IMR-90 (cell line): ENCODE data around the gene GMEB2. TPM values are rescaled to one million over a fixed set of nuclear protein-coding genes. Genes with fewer than 3 reads are reported as not detected.

Experiments
- ATAC-seq: fragments of 200-7000 bp; cut with Tn5 transposase; 2 replicates; pipeline ENCODE4 v1.9.1; 2020; ENCODE audit warnings: low read depth, mild to moderate bottlenecking, moderate library complexity
- BruUV-seq: library from RNA; stranded (reverse); fragments of 400-500 nt; replicated peaks from 2 replicates; lab custom pipeline; 2021; lab: Mats Ljungman, UMichigan
- CTCF ChIA-PET: fragments of 300-600 bp; formaldehyde crosslinking; extraction: SDS; loops from one replicate; lab custom pipeline; 2021; ENCODE audit warnings: antibody characterized with exemption; lab: Yijun Ruan, JAX
- POLR2A ChIA-PET: fragments of 300-600 bp; sonication (Branson Sonifier 250); formaldehyde crosslinking; loops from one replicate; lab custom pipeline; 2022; ENCODE audit warnings: antibody characterized with exemption; ENCODE audit not compliant: unreplicated experiment; lab: Charles Lee
- DNase-seq: peaks from one replicate; pipeline ENCODE4 v3.0.0; 2013
- H2AFZ ChIP-seq: replicated peaks from 2 replicates; pipeline ENCODE3; 2013; ENCODE audit warnings: low read length, mild to moderate bottlenecking; ENCODE audit not compliant: poor library complexity
- H2AK5ac ChIP-seq: 2 replicates; pipeline ENCODE4 v1.6.1; 2013; ENCODE audit warnings: low read depth, low read length, inconsistent platforms
- H2AK9ac ChIP-seq: replicated peaks from 2 replicates; pipeline ENCODE3; 2013; ENCODE audit warnings: mild to moderate bottlenecking, low read depth, low read length, moderate library complexity; ENCODE audit not compliant: poor library complexity
- H2BK120ac ChIP-seq: 2 replicates; pipeline ENCODE4 v1.6.1; 2013; ENCODE audit warnings: low read depth, low read length, inconsistent platforms
- H2BK15ac ChIP-seq: 3 replicates; pipeline ENCODE4 v1.6.1; 2013; ENCODE audit warnings: low read depth, low read length, inconsistent platforms
- H2BK20ac ChIP-seq: 2 replicates; pipeline ENCODE4 v1.6.1; 2013; ENCODE audit warnings: low read depth, mild to moderate bottlenecking, inconsistent platforms, low read length, moderate library complexity
- H2BK5ac ChIP-seq: 2 replicates; pipeline ENCODE4 v1.6.1; 2013; ENCODE audit warnings: mild to moderate bottlenecking, low read depth, low read length, inconsistent platforms; ENCODE audit not compliant: poor library complexity, severe bottlenecking
- H3K14ac ChIP-seq: replicated peaks from 2 replicates; pipeline ENCODE4 v1.6.1; 2013; ENCODE audit warnings: low read depth, low read length, inconsistent platforms
- H3K18ac ChIP-seq: 2 replicates; pipeline ENCODE4 v1.6.1; 2013; ENCODE audit warnings: low read depth, low read length, control low read depth
- H3K23ac ChIP-seq: 2 replicates; pipeline ENCODE4 v1.6.1; 2013; ENCODE audit warnings: low read depth, low read length, inconsistent platforms
- H3K27ac ChIP-seq: 2 replicates; pipeline ENCODE4 v1.5.1; 2013; ENCODE audit warnings: mild to moderate bottlenecking, control low read depth, low read length; ENCODE audit not compliant: insufficient read depth
- H3K27me3 ChIP-seq: 2 replicates; pipeline ENCODE4 v1.6.1; 2013; ENCODE audit warnings: low read length; ENCODE audit not compliant: control insufficient read depth, insufficient read depth
- H3K36me3 ChIP-seq: 2 replicates; pipeline ENCODE4 v1.6.1; 2013; ENCODE audit warnings: low read length, mixed read lengths; ENCODE audit not compliant: control insufficient read depth, insufficient read depth
- H3K4ac ChIP-seq: 2 replicates; pipeline ENCODE4 v1.6.1; 2013; ENCODE audit warnings: low read depth, low read length, inconsistent platforms
- H3K4me1 ChIP-seq: 2 replicates; pipeline ENCODE4 v1.6.1; 2013; ENCODE audit warnings: low read length, mixed read lengths; ENCODE audit not compliant: control insufficient read depth, insufficient read depth
- H3K4me2 ChIP-seq: 2 replicates; pipeline ENCODE4 v1.6.1; 2013; ENCODE audit warnings: low read depth, mild to moderate bottlenecking, control low read depth, low read length, moderate library complexity
- H3K4me3 ChIP-seq: 2 replicates; pipeline ENCODE4 v1.5.1; 2013; ENCODE audit warnings: low read depth, mild to moderate bottlenecking, control low read depth, low read length, moderate library complexity; ENCODE audit not compliant: insufficient read depth
- H3K56ac ChIP-seq: 2 replicates; pipeline ENCODE4 v1.6.1; 2013; ENCODE audit warnings: low read length, inconsistent platforms; ENCODE audit not compliant: insufficient read depth; ENCODE audit errors: extremely low read depth
- H3K79me1 ChIP-seq, 2 experiments: 2 replicates each; pipeline ENCODE4 v1.6.1; 2013; ENCODE audit warnings: low read length in 2 of 2, inconsistent platforms in 1 of 2, low read depth in 1 of 2
- H3K9ac ChIP-seq: 2 replicates; pipeline ENCODE4 v1.6.1; 2013; ENCODE audit warnings: low read depth, low read length, control low read depth
- H3K9me1 ChIP-seq: 2 replicates; pipeline ENCODE4 v1.6.1; 2013; ENCODE audit warnings: low read length, inconsistent platforms; ENCODE audit not compliant: insufficient read depth
- H3K9me3 ChIP-seq: 2 replicates; pipeline ENCODE4 v1.6.1; 2013; ENCODE audit warnings: low read length; ENCODE audit not compliant: control insufficient read depth, insufficient read depth
- H4K20me1 ChIP-seq: 2 replicates; pipeline ENCODE4 v1.6.1; 2013; ENCODE audit warnings: low read length, inconsistent platforms; ENCODE audit not compliant: insufficient read depth
- H4K5ac ChIP-seq: 2 replicates; pipeline ENCODE4 v1.6.1; 2013; ENCODE audit warnings: mild to moderate bottlenecking, low read depth, low read length, control low read depth
- H4K8ac ChIP-seq, 2 experiments: 2 replicates each; pipeline ENCODE4 v1.6.1; 2013; ENCODE audit warnings: low read depth in 2 of 2, low read length in 2 of 2, control low read depth in 1 of 2, inconsistent platforms in 1 of 2
- H4K91ac ChIP-seq: 2 replicates; pipeline ENCODE4 v1.6.1; 2013; ENCODE audit warnings: low read depth, low read length, inconsistent platforms; ENCODE audit not compliant: insufficient read depth
- MAFK ChIP-seq: IDR thresholded peaks from 2 replicates; pipeline ENCODE4 v1.6.1; 2012; ENCODE audit warnings: low read depth, low read length, improper control_type of control experiment
- MXI1 ChIP-seq: IDR thresholded peaks from 2 replicates; pipeline ENCODE4 v1.6.1; 2012; ENCODE audit warnings: low read depth, mild to moderate bottlenecking, low read length, moderate library complexity, borderline replicate concordance
- NFE2L2 ChIP-seq: fragments of 150-350 bp; IDR thresholded peaks from 2 replicates; pipeline ENCODE4 v1.6.1; 2016; ENCODE audit warnings: low read depth, mild to moderate bottlenecking, low read length
- POLR2A ChIP-seq: IDR thresholded peaks from 2 replicates; pipeline ENCODE4 v1.6.1; 2012; ENCODE audit warnings: mild to moderate bottlenecking, low read depth, low read length
- RAD21 ChIP-seq: IDR thresholded peaks from 2 replicates; pipeline ENCODE4 v1.6.1; 2012; ENCODE audit warnings: low read length, improper control_type of control experiment
- RCOR1 ChIP-seq: IDR thresholded peaks from 2 replicates; pipeline ENCODE4 v1.6.1; 2012; ENCODE audit warnings: mild to moderate bottlenecking, low read length, improper control_type of control experiment; ENCODE audit not compliant: insufficient replicate concordance
- RFX5 ChIP-seq: IDR thresholded peaks from 2 replicates; pipeline ENCODE4 v1.8.0; 2012; ENCODE audit warnings: low read depth, mild to moderate bottlenecking, low read length, moderate library complexity
- WGBS, 2 experiments: methylation state at CpG; one replicate each; pipeline versions ENCODE4 v1.1.5 to v1.1.7; 2013; ENCODE audit warnings: missing lambda C conversion rate in 2 of 2; ENCODE audit not compliant: insufficient read length in 1 of 2; ENCODE audit errors: extremely low coverage in 2 of 2; 5-methylcytosine and 5-hydroxymethylcytosine counted together
- dilution Hi-C: fragments of 300-500 bp; cut with HindIII; formaldehyde crosslinking; loops from one replicate; pipeline ENCODE4 v1.14.3; 2018; ENCODE audit warnings: low sequenced_read_pairs; ENCODE audit not compliant: unreplicated experiment
- in situ Hi-C: fragments of 300-500 bp; cut with MboI; formaldehyde crosslinking; loops from 3 replicates; pipeline ENCODE4 v1.14.3; 2019; ENCODE audit warnings: low sequenced_read_pairs, inconsistent platforms, mixed read lengths
- intact Hi-C: fragments of 100-400 bp; cut with micrococcal nuclease; formaldehyde crosslinking; loops from 2 replicates; pipeline ENCODE4 v1.10.0; 2022
- polyA plus RNA-seq, 3 experiments: library from polyadenylated mRNA; depleted of rRNA; stranded (reverse); fragments of >200 nt; gene quantifications; 2 replicates each; pipeline ENCODE4 v1.2.3, GENCODE V29; 2012; ENCODE audit warnings: low replicate concordance in 1 of 3
- total RNA-seq: library from RNA; depleted of rRNA; stranded (reverse); fragments of >200 nt; gene quantifications from 2 replicates; pipeline ENCODE4 v1.2.3, GENCODE V29; 2012

GMEB2 gene
- total and polyA plus RNA-seq, 2 of the 4 experiments (the other 2 are of a cell fraction) = 5.0 to 10.0 TPM

DNA sequence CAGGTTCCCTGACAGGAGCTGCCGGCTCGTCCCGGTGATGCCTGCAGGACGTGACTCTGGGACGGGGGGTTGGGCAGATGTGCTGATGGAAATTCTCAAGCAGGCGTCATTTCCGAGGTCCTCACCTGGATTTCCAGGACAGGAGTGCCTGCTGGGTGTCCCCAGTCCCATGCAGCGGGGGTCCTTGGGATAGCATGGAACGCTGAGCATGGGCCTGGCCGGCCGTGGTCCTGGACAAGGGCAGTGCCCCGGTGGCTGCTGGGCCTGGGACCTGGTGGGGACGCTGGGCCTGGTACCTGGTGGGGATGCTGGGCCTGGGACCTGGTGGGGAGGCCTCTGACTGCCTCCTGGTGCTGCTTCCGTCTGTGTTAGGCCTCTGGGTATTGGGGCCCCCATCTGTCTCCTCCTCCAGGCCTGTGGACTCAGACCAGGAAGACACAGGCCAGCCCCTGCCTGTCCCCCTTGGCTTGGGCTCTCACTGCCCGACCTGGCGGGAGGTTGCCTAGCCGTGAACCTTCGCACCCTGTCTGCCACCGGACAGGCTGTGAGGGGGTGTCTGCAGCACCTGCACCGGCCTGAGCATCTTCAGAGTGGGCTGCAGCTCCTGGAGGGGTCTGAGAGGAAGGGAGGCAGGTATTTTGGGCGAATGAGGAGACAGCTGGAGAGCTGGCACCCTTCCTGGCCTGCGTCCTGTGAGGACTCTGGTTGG lies 37.4 kb upstream of the GMEB2 start:
- peaks cover under 1% of the 10 kb centered on the region; the same call in 1 of the 2 replicates for H4K20me1 ChIP-seq
- H2BK20ac ChIP-seq = no peak overlapping the region
- in situ Hi-C loops = no loop called here
- WGBS, 2 experiments = 91% methylated on average over 11 of the region's 22 CpGs; no CpG with 5 or more reads in 1 of the 2 experiments
- dilution Hi-C loops = no loop called here
- peaks cover 59% of the 10 kb centered on the region for H3K36me3 ChIP-seq
- intact Hi-C loops = no loop called here
- H3K4me3 ChIP-seq = no peak overlapping the region
- H3K4me2 ChIP-seq = no peak overlapping the region
- H3K9ac ChIP-seq = no peak overlapping the region
- H2BK5ac ChIP-seq = no peak overlapping the region
- no peak overlapping the region for H3K4ac ChIP-seq
- no peak overlapping the region for H3K56ac ChIP-seq
- no peak overlapping the region for H2BK120ac ChIP-seq
- TF ChIP-seq RAD21 (no peak), NFE2L2 (no peak), POLR2A (no peak), RCOR1 (no peak), MXI1 (no peak), RFX5 (no peak), MAFK (no peak)
- peaks cover 2% of the 10 kb centered on the region; the same call in 1 of the 2 replicates for H3K4me1 ChIP-seq
- no peak overlapping the region for H3K14ac ChIP-seq
- no peak overlapping the region for H4K8ac ChIP-seq
- POLR2A ChIA-PET = no interaction called here
- H3K27me3 ChIP-seq = no peaks in the 10 kb centered on the region
- no peaks in the 10 kb centered on the region for H3K9me3 ChIP-seq
- no peak overlapping the region for H2AFZ ChIP-seq
- CTCF ChIA-PET = no interaction called here
- ATAC-seq = no peak
- no TSS peak for BruUV-seq
- H4K91ac ChIP-seq = no peak overlapping the region
- H3K9me1 ChIP-seq = 0 out of 2 replicates have a peak, but pooled peaks cover 3% of the 10 kb centered on the region
- no peak overlapping the region for H4K5ac ChIP-seq
- H3K23ac ChIP-seq = no peak overlapping the region
- no peak overlapping the region for H3K27ac ChIP-seq
- no peak overlapping the region for H3K18ac ChIP-seq
- H2BK15ac ChIP-seq = no peak overlapping the region
- no peak overlapping the region for H2AK9ac ChIP-seq
- H2AK5ac ChIP-seq = no peak overlapping the region
- peaks cover 10 to 45% of the 10 kb centered on the region in 2 experiments for H3K79me1 ChIP-seq
- no peak for DNase-seq
